Stimulated activated CD4-positive, alpha-beta T cell treated with anti-CD3 and anti-CD28 coated beads, Interleukin-1b, Interleukin-23, amount 100 ng/mL, for 48 hours (primary cell): Measurements from ENCODE around the gene PPP1R7.

Experiments used
- DNase-seq: peaks from one replicate; pipeline ENCODE4 v3.0.0-alpha.2; 2020

PPP1R7 gene

DNA sequence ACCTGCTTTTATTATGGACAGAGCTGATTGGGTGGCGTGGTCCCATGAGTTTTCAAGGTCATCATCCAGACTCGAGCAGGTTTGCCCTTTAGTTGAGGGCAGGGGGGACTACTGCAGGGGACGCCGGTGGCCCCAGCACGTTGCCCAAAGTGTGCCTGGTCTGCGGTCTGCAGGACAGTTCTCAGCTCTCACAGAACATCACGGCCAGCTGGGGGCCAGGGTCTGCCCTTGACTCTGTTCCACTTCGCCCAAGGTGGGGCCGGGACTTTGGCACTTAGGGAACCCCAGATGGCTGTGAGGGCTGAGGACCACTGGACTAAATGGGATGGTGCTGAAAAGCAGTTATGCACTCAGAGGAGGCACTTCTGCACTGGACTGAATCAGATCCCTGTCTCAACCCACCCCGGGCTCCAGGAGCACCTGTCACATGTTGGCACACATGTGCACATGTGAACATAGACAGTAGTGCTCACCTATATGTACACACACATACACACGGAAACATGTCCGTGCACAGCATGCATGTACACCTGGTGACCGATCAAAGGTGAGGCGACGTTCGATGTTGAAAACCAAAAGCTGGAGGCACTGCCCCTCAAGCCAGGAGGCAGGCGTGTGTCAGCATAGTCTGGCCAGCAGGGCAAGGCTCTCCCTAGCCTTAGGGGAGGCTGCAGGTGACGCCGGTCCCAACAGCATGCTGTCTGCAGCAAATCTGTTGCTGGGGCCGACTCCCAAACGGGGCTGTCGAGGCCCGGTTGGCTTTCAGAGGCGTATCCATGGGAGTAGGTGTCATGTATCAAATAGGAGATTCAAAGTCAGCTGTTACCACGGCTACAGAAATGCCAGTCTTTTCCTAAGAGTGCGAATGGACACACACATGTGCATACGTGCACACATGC lies 48.4 kb downstream of the PPP1R7 start:
- DNase-seq = no peak

DNA sequence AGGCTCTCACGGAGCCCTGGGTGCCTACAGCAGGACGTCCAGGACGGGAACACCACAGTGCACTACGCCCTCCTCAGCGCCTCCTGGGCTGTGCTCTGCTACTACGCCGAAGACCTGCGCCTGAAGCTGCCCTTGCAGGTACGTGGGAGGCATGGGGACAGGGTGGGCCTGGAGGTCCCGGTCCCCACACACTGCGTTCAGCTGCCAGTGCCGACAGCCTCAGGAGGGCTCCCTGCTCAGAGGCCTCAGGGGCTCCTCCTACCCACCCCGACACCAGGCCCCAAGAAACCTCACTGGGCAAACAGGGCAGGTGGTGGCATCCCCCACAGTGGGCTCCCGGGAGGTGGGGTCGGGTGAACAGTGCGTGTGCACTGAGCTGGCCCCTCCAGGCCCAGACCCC lies 49.0 kb downstream of the PPP1R7 start:
- no peak for DNase-seq

DNA sequence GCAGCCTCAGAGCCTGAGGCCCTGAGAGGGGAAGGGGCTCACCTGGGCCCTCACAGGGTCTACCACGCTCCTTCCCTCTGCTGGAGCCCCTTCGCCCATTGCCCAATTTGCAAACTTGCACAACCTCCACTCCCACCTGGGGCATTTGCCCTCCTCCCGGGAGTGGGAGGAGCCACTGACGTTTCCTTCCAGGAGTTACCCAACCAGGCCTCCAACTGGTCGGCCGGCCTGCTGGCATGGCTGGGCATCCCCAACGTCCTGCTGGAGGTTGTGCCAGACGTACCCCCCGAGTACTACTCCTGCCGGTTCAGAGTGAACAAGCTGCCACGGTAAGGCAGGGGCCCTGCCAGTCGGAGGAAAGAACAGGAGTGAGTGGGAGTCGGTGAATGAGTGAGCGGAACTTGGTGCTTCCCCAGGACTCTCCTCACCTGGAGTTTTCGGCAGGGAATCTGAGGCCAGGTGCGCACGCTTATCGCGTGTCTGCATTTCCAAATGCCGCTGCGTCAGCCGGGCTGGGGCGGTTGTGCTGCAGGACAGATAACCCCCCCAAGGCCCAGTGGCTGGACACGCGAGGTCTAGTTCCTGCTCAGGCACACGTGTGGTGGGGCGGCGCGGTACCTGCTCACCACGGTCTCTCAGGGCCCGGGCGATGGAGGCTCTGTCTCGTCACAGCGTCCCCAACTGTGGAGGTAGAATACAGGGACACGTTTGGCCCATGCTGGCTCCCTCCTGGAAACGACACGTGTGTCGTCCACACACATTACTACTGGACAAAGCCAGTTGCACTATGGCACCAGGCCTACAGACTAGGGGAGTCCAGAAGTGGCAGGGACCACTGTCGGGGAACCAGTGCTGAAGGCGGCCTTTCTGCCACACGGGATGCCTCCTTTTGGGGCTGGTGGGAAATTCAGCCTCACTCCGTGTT lies 49.9 kb downstream of the PPP1R7 start:
- DNase-seq = no peak

DNA sequence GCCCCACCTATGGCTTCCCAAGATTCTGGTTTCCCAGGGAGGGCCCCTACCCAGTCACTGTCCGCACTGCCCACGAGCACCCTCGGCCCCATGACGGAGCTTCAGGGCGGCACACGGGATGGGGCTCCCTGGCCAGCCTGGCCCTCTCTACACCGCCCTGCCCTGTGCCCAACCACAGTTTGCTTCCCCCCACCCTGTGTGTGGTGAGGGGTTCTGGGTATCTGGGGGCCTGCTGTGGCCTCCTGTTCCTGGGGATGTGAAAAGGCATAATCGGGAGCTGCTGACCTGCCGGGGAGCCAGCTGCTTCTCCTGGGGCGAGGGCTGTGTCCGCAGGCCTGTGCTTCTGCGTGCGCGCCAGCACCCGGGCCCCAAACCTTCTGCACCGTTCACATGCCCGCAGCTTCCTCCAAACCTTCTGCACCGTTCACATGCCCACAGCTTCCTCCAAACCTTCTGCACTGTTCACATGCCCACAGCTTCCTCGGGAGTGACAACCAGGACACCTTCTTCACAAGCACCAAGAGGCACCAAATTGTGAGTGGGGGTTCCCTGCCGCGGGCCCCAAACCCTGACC lies 50.6 kb downstream of the PPP1R7 start:
- DNase-seq = no peak

DNA sequence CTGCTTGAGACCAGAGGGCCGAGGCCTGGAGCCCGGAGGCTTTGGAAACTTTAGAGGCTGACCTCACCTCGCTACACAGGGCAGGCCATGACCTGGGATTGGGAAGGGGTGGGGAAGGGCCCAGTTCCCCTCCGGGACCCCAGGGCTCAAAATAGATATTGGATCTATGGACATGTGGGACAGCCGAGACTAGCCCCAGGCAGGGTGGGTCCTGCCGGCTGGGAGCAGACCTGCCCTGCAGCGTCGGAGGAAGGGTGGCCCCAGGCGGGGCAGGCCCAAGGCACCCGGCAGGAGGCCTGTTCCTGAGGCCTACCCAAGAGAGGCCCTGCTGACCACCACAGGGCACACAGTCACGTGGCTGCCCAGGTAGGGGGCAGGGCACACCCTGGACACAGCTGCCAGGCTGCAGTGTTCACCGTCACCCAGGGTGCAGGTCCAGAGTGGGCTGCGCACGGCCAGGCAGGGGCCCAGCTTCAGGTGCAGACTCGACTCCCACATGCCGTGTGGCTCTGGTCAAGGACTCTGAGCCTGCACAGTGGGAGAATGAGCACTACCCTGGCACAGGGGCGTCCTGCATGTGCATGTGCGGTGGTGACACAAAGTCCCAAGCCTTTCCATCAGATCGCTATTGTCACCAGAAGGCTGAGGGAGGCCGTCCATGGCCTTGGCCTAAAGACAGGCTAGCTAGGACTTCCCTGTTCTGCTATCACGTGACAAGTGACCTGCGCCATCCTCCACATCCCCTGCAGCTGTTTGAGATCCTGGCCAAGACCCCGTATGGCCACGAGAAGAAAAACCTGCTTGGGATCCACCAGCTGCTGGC lies 51.4 kb downstream of the PPP1R7 start:
- no peak for DNase-seq

DNA sequence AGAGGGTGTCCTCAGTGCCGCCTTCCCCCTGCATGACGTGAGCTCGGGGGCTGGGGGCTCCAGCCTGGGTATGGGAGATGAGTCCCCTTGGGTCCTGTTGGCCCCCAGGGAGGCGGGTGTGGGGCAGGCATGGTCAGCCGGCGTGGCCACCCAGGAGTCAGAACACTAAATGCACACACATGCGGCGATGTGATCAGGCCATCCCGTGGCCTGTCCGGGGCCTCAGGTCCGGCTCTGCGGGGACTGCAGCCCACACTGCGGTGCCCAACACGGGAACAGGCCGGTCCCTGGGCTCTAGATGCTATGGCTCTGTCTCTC lies 52.0 kb downstream of the PPP1R7 start:
- DNase-seq = no peak

DNA sequence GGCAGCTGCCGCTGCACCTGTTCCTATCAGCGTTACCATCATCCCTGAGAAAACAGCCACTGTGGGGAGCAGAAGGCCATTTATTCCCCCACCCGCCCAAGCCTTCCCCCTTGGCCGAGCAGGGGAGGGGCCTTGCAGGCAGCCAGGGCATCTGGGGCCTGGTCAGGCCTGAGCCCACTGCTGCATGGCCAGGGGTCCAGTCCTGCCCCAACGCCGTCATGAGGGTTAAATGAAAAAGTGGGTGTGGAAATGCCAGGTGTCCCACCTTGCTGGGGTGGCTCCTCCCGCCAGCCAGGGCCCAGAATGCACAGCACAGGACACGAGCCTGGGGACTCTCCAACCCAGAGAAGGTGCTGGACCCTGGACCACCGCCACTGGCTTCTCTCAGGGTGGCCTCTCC lies 52.4 kb downstream of the PPP1R7 start:
- no peak for DNase-seq

DNA sequence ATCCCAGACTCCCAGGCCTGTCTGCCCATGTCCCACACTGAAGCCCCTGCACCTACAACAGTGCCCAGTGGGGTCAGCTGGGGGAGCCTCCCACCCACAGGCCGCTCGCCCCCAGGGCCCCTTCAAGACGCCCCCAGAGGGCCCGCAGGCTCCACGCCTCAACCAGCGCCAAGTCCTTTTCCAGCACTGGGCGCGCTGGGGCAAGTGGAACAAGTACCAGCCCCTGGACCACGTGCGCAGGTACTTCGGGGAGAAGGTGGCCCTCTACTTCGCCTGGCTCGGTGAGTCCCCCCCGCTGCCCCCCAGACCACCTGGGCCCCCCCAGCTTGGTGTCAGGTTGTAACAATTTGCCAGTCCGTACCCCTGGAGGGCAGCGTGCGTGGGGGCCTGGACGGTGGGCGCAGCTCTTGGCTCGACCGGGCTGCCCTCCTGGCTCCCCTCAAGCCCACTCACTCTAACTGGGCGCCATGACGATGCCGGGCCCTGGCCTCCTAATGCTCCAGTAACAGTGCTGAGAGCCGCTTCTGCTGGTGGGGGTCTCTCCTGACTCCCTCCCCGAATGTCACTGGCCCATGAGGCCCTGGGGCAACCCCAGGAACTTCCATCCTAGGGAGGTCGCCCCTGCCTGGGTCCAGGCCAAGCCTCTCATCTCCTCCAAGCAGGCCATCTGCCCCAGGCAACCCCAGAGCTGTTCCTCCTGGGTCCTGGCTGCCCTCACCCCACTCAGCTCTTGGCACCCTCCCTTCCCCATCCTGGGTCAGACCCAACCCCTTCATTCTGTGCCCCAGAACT lies 53.1 kb downstream of the PPP1R7 start:
- no peak for DNase-seq

DNA sequence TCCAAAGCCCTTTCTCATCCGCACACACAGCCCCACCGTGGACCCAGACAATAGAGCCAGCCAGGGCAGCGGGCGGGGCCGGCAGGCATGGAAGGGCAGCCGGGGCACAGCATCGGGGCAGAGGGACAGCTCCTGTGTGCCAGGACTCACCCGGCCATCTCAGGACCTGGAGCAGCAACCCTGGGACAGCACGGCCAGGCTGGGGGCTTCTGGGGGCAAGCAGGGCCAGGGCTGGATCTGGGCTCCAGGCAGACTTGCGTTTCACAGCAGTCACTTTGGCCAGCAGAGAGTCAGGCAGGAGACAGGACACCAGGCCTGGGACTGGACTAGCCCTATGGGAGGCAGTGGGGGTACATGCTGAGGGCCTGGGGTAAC lies 53.7 kb downstream of the PPP1R7 start:
- DNase-seq = no peak

DNA sequence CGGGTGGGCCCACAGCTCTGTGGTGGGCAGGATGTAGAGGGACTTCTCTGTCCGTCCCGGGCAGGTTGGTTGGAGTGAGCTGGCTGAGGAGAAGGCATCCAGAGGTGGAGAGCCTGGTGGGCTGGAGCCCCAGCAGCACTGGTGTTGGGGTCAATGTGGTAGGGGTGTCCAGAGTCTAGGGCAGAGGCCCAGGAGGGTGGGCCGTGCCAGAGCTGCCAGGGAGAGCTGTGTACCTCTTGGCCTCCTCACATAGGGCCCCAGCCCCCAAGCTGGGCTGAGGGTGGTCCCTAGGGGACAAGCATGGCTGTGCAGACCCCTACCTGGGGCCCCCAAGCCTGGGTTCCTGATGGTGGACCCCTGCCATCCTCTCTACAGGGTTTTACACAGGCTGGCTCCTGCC lies 54.2 kb downstream of the PPP1R7 start:
- DNase-seq = no peak

DNA sequence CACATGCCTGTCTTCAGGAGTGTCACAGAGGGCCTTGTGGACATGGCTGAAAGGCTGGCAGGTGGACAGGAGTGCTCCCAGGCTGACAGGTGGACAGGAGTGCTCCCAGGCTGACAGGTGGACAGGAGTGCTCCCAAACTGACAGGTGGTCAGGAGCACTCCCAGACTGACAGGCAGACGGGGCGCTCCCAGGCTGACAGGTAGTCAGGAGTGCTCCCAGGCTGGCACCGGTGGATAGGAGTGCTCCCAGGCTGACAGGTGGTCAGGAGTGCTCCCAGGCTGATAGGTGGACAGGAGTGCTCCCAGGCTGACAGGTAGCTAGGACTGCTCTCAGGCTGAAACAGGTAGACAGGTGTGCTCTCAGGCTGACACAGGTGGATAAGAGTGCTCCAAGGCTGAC lies 54.8 kb downstream of the PPP1R7 start:
- no peak for DNase-seq

DNA sequence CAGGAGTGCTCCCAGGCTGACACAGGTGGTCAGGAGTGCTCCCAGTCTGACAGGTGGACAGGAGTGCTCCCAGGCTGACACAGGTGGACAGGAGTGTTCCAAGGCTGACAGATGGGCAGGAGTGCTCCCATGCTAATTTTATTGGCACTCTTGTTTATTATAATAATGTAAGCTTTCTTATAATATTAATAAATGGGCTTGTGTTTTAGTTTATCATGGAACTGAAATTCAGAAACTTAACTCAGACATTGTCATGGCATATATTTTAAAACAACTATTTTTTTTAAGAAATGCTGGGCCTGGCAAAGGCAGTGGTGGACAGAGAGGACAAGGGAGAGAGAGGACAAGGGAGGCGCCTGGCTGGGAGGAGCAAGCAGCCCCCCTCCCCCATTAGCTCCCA lies 56.9 kb downstream of the PPP1R7 start:
- DNase-seq = no peak

DNA sequence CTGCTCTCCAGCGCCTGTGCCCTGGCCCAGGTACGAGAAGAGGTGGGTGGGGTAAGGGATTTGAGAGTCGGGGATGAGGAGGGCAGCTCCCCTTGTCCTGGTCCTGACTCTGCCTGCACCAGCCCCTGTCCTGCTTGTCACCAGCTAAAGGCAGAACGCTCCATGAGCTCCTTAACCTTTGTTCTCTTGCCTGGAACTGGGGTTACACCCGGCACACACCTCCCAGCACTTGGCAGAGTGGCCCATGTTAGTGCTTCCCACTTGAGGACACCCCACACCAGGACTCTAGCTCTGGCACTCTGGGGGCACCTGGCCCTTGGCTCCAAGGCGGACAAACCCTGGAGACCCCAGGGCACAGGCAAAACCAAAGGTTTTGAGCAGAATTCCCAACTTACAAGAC lies 57.4 kb downstream of the PPP1R7 start:
- DNase-seq = no peak

DNA sequence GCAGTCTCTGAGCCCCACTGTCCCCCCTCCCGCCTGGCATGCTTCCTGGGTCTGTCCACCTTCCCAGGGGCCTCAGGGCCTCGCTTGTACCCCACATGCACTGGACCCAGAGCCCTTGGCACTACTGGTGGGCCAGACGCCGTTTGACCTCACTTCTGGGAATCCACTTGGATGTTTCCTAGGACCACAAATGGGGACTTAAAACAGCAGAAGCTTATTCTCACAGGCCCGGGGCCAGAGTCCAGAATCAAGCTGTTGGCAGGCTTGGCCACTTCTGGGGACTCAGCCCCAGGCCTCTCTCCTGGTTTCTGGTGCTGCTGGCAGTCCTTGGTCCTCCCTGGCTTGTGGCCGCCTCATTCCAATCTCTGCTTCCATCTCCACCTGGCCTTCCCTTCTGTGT lies 57.8 kb downstream of the PPP1R7 start:
- no peak for DNase-seq

DNA sequence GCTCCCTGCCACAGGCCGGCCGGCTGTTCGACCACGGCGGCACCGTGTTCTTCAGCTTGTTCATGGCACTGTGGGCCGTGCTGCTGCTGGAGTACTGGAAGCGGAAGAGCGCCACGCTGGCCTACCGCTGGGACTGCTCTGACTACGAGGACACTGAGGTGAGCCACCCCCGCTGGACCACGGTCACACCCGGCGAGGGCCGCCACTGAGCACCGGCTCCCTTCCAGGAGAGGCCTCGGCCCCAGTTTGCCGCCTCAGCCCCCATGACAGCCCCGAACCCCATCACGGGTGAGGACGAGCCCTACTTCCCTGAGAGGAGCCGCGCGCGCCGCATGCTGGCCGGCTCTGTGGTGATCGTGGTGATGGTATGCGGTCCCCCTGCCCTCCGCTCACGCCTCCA lies 59.0 kb downstream of the PPP1R7 start:
- DNase-seq = no peak

DNA sequence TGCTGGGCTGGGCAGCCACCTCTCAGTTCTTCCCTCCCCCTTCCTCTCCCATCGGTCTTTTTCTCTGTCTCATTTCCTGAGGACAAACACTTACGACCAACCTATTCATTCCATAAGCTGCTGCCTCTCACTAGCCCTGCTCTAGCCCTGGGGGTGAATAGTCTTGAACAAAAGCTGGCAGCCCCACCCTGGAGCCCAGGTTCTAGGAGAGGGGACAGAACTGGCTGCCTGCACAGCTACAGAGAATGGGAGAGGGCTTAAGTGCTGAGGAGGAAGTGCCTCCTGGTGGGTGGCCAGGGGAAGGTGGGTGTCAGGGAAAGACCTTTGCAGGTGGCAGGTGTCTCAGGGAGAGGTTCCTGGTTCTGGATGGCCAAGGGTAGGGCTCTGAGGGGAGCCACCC lies 61.0 kb downstream of the PPP1R7 start:
- DNase-seq = no peak

DNA sequence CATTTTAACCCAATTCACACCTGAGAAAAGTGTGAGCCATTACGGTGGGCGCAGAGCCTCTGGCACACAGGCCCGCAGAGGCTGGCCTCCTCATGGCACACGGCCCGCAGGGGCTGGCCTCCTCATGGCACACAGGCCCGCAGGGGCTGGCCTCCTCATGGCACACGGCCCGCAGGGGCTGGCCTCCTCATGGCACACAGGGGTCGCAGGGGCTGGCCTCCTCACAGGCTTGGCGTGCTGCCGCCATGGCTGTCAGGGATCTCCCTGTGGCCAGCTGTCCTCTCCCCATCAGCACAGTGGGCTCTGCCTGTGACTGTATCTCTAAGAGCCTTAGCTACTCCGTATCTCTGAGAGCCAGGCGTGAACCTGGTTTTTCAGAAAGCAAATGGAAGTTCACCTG lies 62.8 kb downstream of the PPP1R7 start:
- no peak for DNase-seq

DNA sequence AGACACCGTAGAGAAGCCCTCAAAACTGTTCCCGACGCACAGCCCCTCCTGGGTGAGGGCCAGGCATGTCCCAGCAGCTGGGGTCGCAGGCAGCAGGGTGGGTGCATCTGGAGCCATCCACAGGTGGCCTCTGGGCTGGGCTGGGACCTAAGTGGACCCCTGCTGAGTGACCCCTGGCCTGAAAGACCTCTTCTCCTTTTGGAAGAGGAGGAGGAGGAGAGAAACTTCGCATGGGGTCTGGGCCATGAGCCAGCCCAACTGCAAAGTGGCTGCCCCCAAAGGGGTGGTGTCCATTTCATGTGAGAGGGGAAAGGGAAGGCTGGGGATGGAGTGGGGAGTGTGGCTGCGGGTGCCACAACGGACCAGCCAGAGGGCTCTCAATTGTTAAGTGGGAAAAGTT lies 63.3 kb downstream of the PPP1R7 start:
- DNase-seq = no peak

DNA sequence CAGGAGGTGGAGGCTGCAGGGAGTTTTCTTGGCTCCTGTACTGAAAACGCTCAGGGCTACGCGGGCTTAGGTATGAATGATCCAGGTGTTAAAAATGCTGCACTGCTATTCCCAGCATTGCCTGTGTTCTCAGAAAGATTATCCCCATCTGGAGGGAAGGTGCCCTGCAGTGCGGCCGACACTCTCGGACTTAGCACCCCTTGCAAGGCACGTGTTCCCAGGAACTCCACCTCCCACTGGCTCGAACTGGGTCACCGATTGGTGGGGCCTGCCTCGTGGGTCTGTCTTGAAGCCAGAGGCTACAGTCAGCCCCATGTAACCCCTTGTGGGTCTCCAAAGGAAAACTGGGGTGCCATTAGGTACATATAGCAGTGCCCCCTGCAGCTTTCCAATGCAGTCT lies 63.9 kb downstream of the PPP1R7 start:
- no peak for DNase-seq

DNA sequence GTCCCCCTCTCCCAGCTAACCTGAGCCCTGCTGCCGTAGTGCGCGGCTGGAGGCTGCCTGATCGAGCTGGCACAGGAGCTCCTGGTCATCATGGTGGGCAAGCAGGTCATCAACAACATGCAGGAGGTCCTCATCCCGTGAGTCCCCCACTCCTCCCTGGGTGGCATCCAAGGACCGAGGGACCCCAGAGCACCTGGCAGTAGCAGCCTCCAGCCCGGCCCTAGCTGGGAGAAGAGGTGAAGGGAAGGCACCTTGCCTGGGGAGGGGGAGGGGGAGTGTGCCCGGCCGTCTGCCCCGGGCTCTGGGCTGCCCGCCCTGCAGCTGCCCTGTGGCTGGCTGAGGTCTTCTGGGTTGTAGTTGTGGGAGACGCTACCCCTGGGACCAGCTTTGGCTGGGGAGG lies 64.5 kb downstream of the PPP1R7 start:
- no peak for DNase-seq

DNA sequence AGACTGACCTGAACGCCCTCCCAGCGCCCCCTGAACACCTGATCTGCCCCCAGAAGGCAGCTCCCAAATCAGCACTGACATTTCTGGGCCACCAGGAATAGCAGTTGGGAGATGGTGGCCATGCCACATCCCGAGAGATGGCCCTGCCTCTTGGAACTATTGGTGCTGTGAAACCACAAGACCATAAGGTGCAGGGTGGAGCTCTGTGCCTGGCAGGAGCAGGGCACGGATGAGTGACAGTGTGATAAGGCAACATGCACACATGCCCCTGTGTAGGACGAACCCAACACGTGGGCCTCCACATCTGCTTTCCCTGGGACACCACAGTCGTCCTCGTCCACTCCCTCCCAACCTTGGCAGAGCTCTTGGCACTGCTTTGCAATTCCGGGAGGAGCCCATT lies 65.2 kb downstream of the PPP1R7 start:
- DNase-seq = no peak

DNA sequence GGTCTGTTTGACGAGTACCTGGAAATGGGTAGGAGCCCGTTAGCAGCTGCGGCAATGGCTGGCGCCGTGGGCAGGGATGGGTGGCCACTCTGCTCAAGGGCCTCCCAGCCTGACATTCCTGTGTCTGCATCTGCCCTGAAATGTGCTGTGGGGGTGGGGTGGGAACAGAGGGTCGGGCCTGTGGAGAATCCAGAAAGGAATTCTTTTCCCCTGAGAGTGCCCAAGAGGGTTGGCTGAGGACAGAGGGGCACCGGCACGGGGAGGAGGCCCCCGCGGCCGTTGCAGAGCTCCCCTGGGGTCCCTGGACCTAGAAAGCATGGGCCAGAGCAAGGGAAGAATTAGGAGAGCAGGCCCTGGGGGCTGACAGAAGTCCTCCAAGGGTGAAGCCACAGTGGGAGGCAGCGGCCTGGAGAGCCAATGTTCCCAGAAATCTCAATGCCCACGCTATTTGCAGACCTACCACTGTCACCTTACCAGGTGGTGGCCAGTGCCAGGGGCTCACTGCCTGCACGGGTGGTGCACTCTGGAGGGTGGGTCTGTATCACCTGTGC lies 66.0 kb downstream of the PPP1R7 start:
- DNase-seq = no peak
